ENCODE data around the gene RPE. TPM values are rescaled to one million over a fixed set of nuclear protein-coding genes. Genes with fewer than 3 reads are reported as not detected.

RPE gene
- total and polyA plus RNA-seq, 11 donors: 5.8 to 29.8 (median 17.0) TPM

- ATAC-seq (no peak), DNase-seq (no peak)
- Histone ChIP-seq H3K9me3 (no peaks in the 10 kb centered on the region), H3K27me3 (peaks cover 0 to 2% (median 0%) of the 10 kb centered on the region in 9 donors), H3K4me1 (no peaks in the 10 kb centered on the region), H3K36me3 (no peaks in the 10 kb centered on the region), H3K4me3 (no peak overlapping the region), H3K27ac (no peak overlapping the region)
- WGBS, 4 donors: 82 to 86% (median 84%) methylated on average over 9 of the region's 9 CpGs
- intact Hi-C loops (cut with DNase I): loop anchor here in 8 of 10 donors (1.0 to 10.0 kb wide), 5 partner anchors 218 to 428 kb away; no protein-coding TSS in a partner anchor
- TF ChIP-seq CTCF (IDR thresholded peaks at IDR 0.05): no peak
- no peak for TF ChIP-seq POLR2A (IDR thresholded peaks at IDR 0.05)
These were observed 25.6 kb upstream of the RPE start for GRCh38 chr2:209976698-209977385.

- DNase-seq: no peak
- intact Hi-C loops (cut with DNase I): loop anchor here in 9 of 10 donors (1.0 to 10.0 kb wide), 6 partner anchors 217 to 427 kb away; no protein-coding TSS in a partner anchor
- WGBS, 4 donors: 94 to 97% (median 96%) methylated on average over 2 of the region's 2 CpGs
- Histone ChIP-seq H3K36me3 (no peaks in the 10 kb centered on the region), H3K4me3 (no peak overlapping the region), H3K9me3 (no peaks in the 10 kb centered on the region), H3K4me1 (no peaks in the 10 kb centered on the region), H3K27ac (no peak overlapping the region), H3K27me3 (peaks cover 0 to 2% (median 0%) of the 10 kb centered on the region in 9 donors)
- ATAC-seq: no peak
- TF ChIP-seq POLR2A (IDR thresholded peaks at IDR 0.05): no peak
- TF ChIP-seq CTCF (IDR thresholded peaks at IDR 0.05): peak; percentile 51 to 79 (median 65)
These were observed 24.8 kb upstream of the RPE start for GRCh38 chr2:209977386-209978239.

GRCh38 chr2:209984291-209984690 lies 18.1 kb upstream of the RPE start:
- no peaks in the 10 kb centered on the region for H3K4me1 ChIP-seq
- DNase-seq (no peak), ATAC-seq (no peak)
- H3K36me3 ChIP-seq: no peaks in the 10 kb centered on the region
- no peak overlapping the region for H3K27ac ChIP-seq
- H3K4me3 ChIP-seq: no peak overlapping the region
- no peak for TF ChIP-seq CTCF (IDR thresholded peaks at IDR 0.05)
- TF ChIP-seq POLR2A (IDR thresholded peaks at IDR 0.05): no peak
- H3K27me3 ChIP-seq: peaks cover 0 to 8% (median 0%) of the 10 kb centered on the region in 9 donors
- intact Hi-C loops (cut with DNase I): loop anchor here in 1 of 10 donors (10.0 kb wide), 1 partner anchor 91 kb away; no protein-coding TSS in a partner anchor
- H3K9me3 ChIP-seq: no peaks in the 10 kb centered on the region
- 93 to 94% (median 94%) methylated on average over 2 of the region's 2 CpGs for WGBS, 4 donors

- TF ChIP-seq CTCF (IDR thresholded peaks at IDR 0.05) (no peak), POLR2A (IDR thresholded peaks at IDR 0.05) (no peak)
- 55 to 65% (median 62%) methylated on average over 3 of the region's 3 CpGs for WGBS, 4 donors
- peak overlapping the region in 1 of 12 donors; percentile 32 for H3K27ac ChIP-seq
- H3K4me3 ChIP-seq: no peak overlapping the region
- DNase-seq: no peak
- H3K4me1 ChIP-seq: no peaks in the 10 kb centered on the region
- peaks cover 0 to 8% (median 0%) of the 10 kb centered on the region in 9 donors for H3K27me3 ChIP-seq
- H3K9me3 ChIP-seq: no peaks in the 10 kb centered on the region
- intact Hi-C loops (cut with DNase I): loop anchor here in 1 of 10 donors (10.0 kb wide), 1 partner anchor 89 kb away; no protein-coding TSS in a partner anchor
- no peaks in the 10 kb centered on the region for H3K36me3 ChIP-seq
- ATAC-seq: no peak
These were observed 16.6 kb upstream of the RPE start for GRCh38 chr2:209985874-209986273.
